NCI-H2227 (cell line): ENCODE measurements around the gene HSPA12A.
"Not testable (repeated sequence)": the region's sequence is repeated elsewhere in the genome, so short reads cannot be mapped to it uniquely, and the experiment has no call there.

ENCODE experiments used
- DNase-seq: peaks from one replicate; lab custom pipeline; 2025; ENCODE audit not compliant: unreplicated experiment; lab: John Stamatoyannopoulos, UW

The HSPA12A gene

GRCh38 chr10:116719804-116720203 lies 22.6 kb downstream of the HSPA12A start:
- no peak for DNase-seq

- DNase-seq, result no peak
Measured at GRCh38 chr10:116718058-116718457, 24.3 kb downstream of the HSPA12A start.

GRCh38 chr10:116716381-116716780 lies 26.0 kb downstream of the HSPA12A start:
- DNase-seq, result no peak

GRCh38 chr10:116715839-116716377 lies 26.5 kb downstream of the HSPA12A start:
- DNase-seq, result no peak

- DNase-seq, result no peak
Measured at GRCh38 chr10:116715341-116715740, 27.0 kb downstream of the HSPA12A start.

- DNase-seq, result no peak
Measured at GRCh38 chr10:116713846-116714245, 28.5 kb downstream of the HSPA12A start.

- DNase-seq, result no peak
Measured at GRCh38 chr10:116712989-116713543, 29.3 kb downstream of the HSPA12A start.

- no peak for DNase-seq
Measured at GRCh38 chr10:116712519-116712918, 29.8 kb downstream of the HSPA12A start.

GRCh38 chr10:116711803-116712202 lies 30.6 kb downstream of the HSPA12A start:
- not testable (repeated sequence) for DNase-seq

GRCh38 chr10:116710076-116710475 lies 32.3 kb downstream of the HSPA12A start:
- no peak for DNase-seq

- no peak for DNase-seq
Measured at GRCh38 chr10:116708877-116709276, 33.5 kb downstream of the HSPA12A start.

GRCh38 chr10:116708391-116708821 lies 34.0 kb downstream of the HSPA12A start:
- no peak for DNase-seq

- no peak for DNase-seq
Measured at GRCh38 chr10:116707981-116708380, 34.4 kb downstream of the HSPA12A start.

- no peak for DNase-seq
Measured at GRCh38 chr10:116706281-116706680, 36.1 kb downstream of the HSPA12A start.

- DNase-seq, result no peak
Measured at GRCh38 chr10:116705498-116705897, 36.9 kb downstream of the HSPA12A start.

- DNase-seq, result no peak
Measured at GRCh38 chr10:116704926-116705325, 37.4 kb downstream of the HSPA12A start.

GRCh38 chr10:116702165-116702564 lies 40.2 kb downstream of the HSPA12A start:
- no peak for DNase-seq

GRCh38 chr10:116699471-116700150 lies 42.8 kb downstream of the HSPA12A start:
- no peak for DNase-seq

- DNase-seq, result no peak
Measured at GRCh38 chr10:116699049-116699448, 43.3 kb downstream of the HSPA12A start.

GRCh38 chr10:116698364-116698763 lies 44.0 kb downstream of the HSPA12A start:
- DNase-seq, result no peak

- DNase-seq, result no peak
Measured at GRCh38 chr10:116697816-116698215, 44.5 kb downstream of the HSPA12A start.

GRCh38 chr10:116696919-116697318 lies 45.4 kb downstream of the HSPA12A start:
- no peak for DNase-seq

GRCh38 chr10:116694927-116695268 lies 47.5 kb downstream of the HSPA12A start:
- no peak for DNase-seq
